Neuron (in vitro differentiated cells): ENCODE measurements around the gene CCDC149.

ENCODE experiments used
- H2AFZ ChIP-seq: one replicate; pipeline ENCODE4 v1.6.1; 2013; ENCODE audit warnings: low read depth, mild to moderate bottlenecking, inconsistent platforms, low read length, moderate library complexity
- H3K27me3 ChIP-seq: one replicate; pipeline ENCODE4 v1.6.1; 2013; ENCODE audit warnings: low read length; ENCODE audit not compliant: insufficient read depth
- H3K36me3 ChIP-seq: one replicate; pipeline ENCODE4 v1.6.1; 2013; ENCODE audit warnings: low read length; ENCODE audit not compliant: insufficient read depth
- H3K4me1 ChIP-seq: one replicate; pipeline ENCODE4 v1.6.1; 2013; ENCODE audit warnings: low read length; ENCODE audit not compliant: insufficient read depth
- H3K4me3 ChIP-seq: 2 replicates; pipeline ENCODE4 v1.5.1; 2013; ENCODE audit warnings: mild to moderate bottlenecking, low read length, moderate library complexity
- H3K9me3 ChIP-seq: one replicate; pipeline ENCODE4 v1.6.1; 2013; ENCODE audit warnings: low read length

CCDC149 gene

GRCh38 chr4:24799196-24799543 lies 113.7 kb downstream of the CCDC149 start:
- Histone ChIP-seq H3K9me3 (peaks cover 3% of the 10 kb centered on the region), H3K27me3 (peaks cover 3% of the 10 kb centered on the region)

GRCh38 chr4:24798036-24798610 lies 114.7 kb downstream of the CCDC149 start:
- Histone ChIP-seq H3K9me3 (peaks cover 3% of the 10 kb centered on the region), H3K36me3 (no peaks in the 10 kb centered on the region), H3K4me1 (peaks cover 11% of the 10 kb centered on the region), H2AFZ (no peak overlapping the region), H3K27me3 (peaks cover 3% of the 10 kb centered on the region), H3K4me3 (no peak overlapping the region)

More at GRCh38 chr4:24799196-24799543, 113.7 kb downstream of the CCDC149 start:
- Histone ChIP-seq H3K36me3 (no peaks in the 10 kb centered on the region), H3K4me1 (peaks cover 11% of the 10 kb centered on the region), H3K4me3 (no peak overlapping the region), H2AFZ (no peak overlapping the region)

- Histone ChIP-seq H3K27me3 (peaks cover 3% of the 10 kb centered on the region), H3K36me3 (no peaks in the 10 kb centered on the region), H3K9me3 (peaks cover 3% of the 10 kb centered on the region), H2AFZ (no peak overlapping the region), H3K4me3 (no peak overlapping the region), H3K4me1 (peaks cover 11% of the 10 kb centered on the region)
Measured at GRCh38 chr4:24796620-24797019, 116.2 kb downstream of the CCDC149 start.

- peaks cover 3% of the 10 kb centered on the region for H3K27me3 ChIP-seq
- no peaks in the 10 kb centered on the region for H3K36me3 ChIP-seq
- H3K4me3 ChIP-seq, result peak overlapping the region; percentile 7
- peak overlapping the region; percentile 50 for H2AFZ ChIP-seq
- H3K9me3 ChIP-seq, result peaks cover 3% of the 10 kb centered on the region
- peaks cover 11% of the 10 kb centered on the region for H3K4me1 ChIP-seq
Measured at GRCh38 chr4:24795666-24796381, 117.0 kb downstream of the CCDC149 start.

GRCh38 chr4:24794916-24795665 lies 117.8 kb downstream of the CCDC149 start, which contains the start of gene SOD3:
Gene SOD3 (plus strand): TSS chr4:24795573. CDS start chr4:24799522, 3,949 bp downstream.
- peaks cover 3% of the 10 kb centered on the region for H3K27me3 ChIP-seq
- peak within 1 kb of the TSS; percentile 7 for H3K4me3 ChIP-seq

GRCh38 chr4:24794480-24794879 lies 118.4 kb downstream of the CCDC149 start:
- H3K9me3 ChIP-seq, result peaks cover 2% of the 10 kb centered on the region
- H3K27me3 ChIP-seq, result peaks cover 3% of the 10 kb centered on the region
- H2AFZ ChIP-seq, result no peak overlapping the region
- H3K4me3 ChIP-seq, result no peak overlapping the region
- no peaks in the 10 kb centered on the region for H3K36me3 ChIP-seq
- peaks cover 11% of the 10 kb centered on the region for H3K4me1 ChIP-seq

More at GRCh38 chr4:24794916-24795665, 117.8 kb downstream of the CCDC149 start, which contains the start of gene SOD3:
- Histone ChIP-seq H3K36me3 (no peaks in the 10 kb centered on the region), H2AFZ (peak within 1 kb of the TSS; percentile 50), H3K9me3 (peaks cover 2% of the 10 kb centered on the region), H3K4me1 (peaks cover 11% of the 10 kb centered on the region)

- no peak overlapping the region for H3K4me3 ChIP-seq
- H3K4me1 ChIP-seq, result peaks cover 11% of the 10 kb centered on the region
- no peaks in the 10 kb centered on the region for H3K36me3 ChIP-seq
- peaks cover 2% of the 10 kb centered on the region for H3K9me3 ChIP-seq
- H3K27me3 ChIP-seq, result peaks cover 3% of the 10 kb centered on the region
- no peak overlapping the region for H2AFZ ChIP-seq
Measured at GRCh38 chr4:24794051-24794450, 118.8 kb downstream of the CCDC149 start.

GRCh38 chr4:24793219-24794005 lies 119.4 kb downstream of the CCDC149 start:
- Histone ChIP-seq H3K27me3 (peaks cover 3% of the 10 kb centered on the region), H3K9me3 (peaks cover 2% of the 10 kb centered on the region), H3K4me3 (no peak overlapping the region), H3K4me1 (peaks cover 11% of the 10 kb centered on the region), H2AFZ (no peak overlapping the region), H3K36me3 (no peaks in the 10 kb centered on the region)

- no peaks in the 10 kb centered on the region for H3K36me3 ChIP-seq
- peaks cover 11% of the 10 kb centered on the region for H3K4me1 ChIP-seq
- no peak overlapping the region for H3K4me3 ChIP-seq
- H3K9me3 ChIP-seq, result no peaks in the 10 kb centered on the region
- H3K27me3 ChIP-seq, result no peaks in the 10 kb centered on the region
- H2AFZ ChIP-seq, result no peak overlapping the region
Measured at GRCh38 chr4:24792552-24792951, 120.3 kb downstream of the CCDC149 start.

GRCh38 chr4:24791043-24791442 lies 121.8 kb downstream of the CCDC149 start:
- H3K27me3 ChIP-seq, result no peaks in the 10 kb centered on the region
- peaks cover 9% of the 10 kb centered on the region for H3K4me1 ChIP-seq
- H3K4me3 ChIP-seq, result no peak overlapping the region
- no peak overlapping the region for H2AFZ ChIP-seq
- H3K9me3 ChIP-seq, result no peaks in the 10 kb centered on the region
- no peaks in the 10 kb centered on the region for H3K36me3 ChIP-seq

GRCh38 chr4:24783506-24783905 lies 129.3 kb downstream of the CCDC149 start:
- no peaks in the 10 kb centered on the region for H3K4me1 ChIP-seq
- no peaks in the 10 kb centered on the region for H3K27me3 ChIP-seq
- H3K36me3 ChIP-seq, result no peaks in the 10 kb centered on the region
- no peak overlapping the region for H3K4me3 ChIP-seq
- no peak overlapping the region for H2AFZ ChIP-seq
- no peaks in the 10 kb centered on the region for H3K9me3 ChIP-seq

GRCh38 chr4:24781999-24782745 lies 130.7 kb downstream of the CCDC149 start:
- Histone ChIP-seq H3K4me1 (no peaks in the 10 kb centered on the region), H3K4me3 (no peak overlapping the region), H3K9me3 (no peaks in the 10 kb centered on the region)

More at GRCh38 chr4:24781999-24782745, 130.7 kb downstream of the CCDC149 start:
- no peaks in the 10 kb centered on the region for H3K27me3 ChIP-seq
- H2AFZ ChIP-seq, result no peak overlapping the region
- H3K36me3 ChIP-seq, result no peaks in the 10 kb centered on the region
